Kidney capillary endothelial cell (primary cell): ENCODE data around the gene TMIGD2.
A peak's percentile ranks its signal among the peaks of the same experiment; 100 is the strongest.
"Not testable (repeated sequence)": the region's sequence is repeated elsewhere in the genome, so short reads cannot be mapped to it uniquely, and the experiment has no call there.

Experiments used
- DNase-seq: peaks from one replicate; pipeline ENCODE4 v3.0.0-alpha.2; 2018; ENCODE audit warnings: low spot score

TMIGD2 gene

GRCh38 chr19:4266253-4267000 is 35.8 kb downstream of the TMIGD2 start:
- DNase-seq, result no peak

- DNase-seq, result no peak
Observed at GRCh38 chr19:4264812-4265211, 37.4 kb downstream of the TMIGD2 start.

GRCh38 chr19:4260613-4261191 is 41.5 kb downstream of the TMIGD2 start:
- no peak for DNase-seq

- no peak for DNase-seq
Observed at GRCh38 chr19:4258181-4258580, 44.0 kb downstream of the TMIGD2 start.

GRCh38 chr19:4257025-4257424 is 45.2 kb downstream of the TMIGD2 start:
- no peak for DNase-seq

- no peak for DNase-seq
Observed at GRCh38 chr19:4256563-4256962, 45.6 kb downstream of the TMIGD2 start.

- peak; percentile 98 for DNase-seq
Observed at GRCh38 chr19:4246767-4247593, 55.2 kb downstream of the TMIGD2 start, which contains the start of gene YJU2. TSS of gene YJU2 (plus strand) at chr19:4247080. CDS start at chr19:4247147, 67 bp downstream.

- DNase-seq, result not testable (repeated sequence)
Observed at GRCh38 chr19:4245938-4246337, 56.3 kb downstream of the TMIGD2 start.
